Smooth muscle cell (in vitro differentiated cells): ENCODE data around the gene TADA1. TPM values are rescaled to one million over a fixed set of nuclear protein-coding genes. Genes with fewer than 3 reads are reported as not detected.

Experiments
- DNase-seq: peaks from one replicate; lab custom pipeline; 2025; ENCODE audit not compliant: unreplicated experiment; lab: John Stamatoyannopoulos, UW
- H2AFZ ChIP-seq: fragments of 200-600 bp; sonication (generic); 2 replicates; pipeline ENCODE4 v1.6.0; 2016; ENCODE audit warnings: antibody characterized with exemption, low read depth, mild to moderate bottlenecking
- H3F3A ChIP-seq: fragments of 200-600 bp; sonication (generic); 2 replicates; pipeline ENCODE4 v1.6.0; 2017; ENCODE audit warnings: antibody characterized with exemption, low read depth
- H3K27ac ChIP-seq: fragments of 200-600 bp; sonication (generic); 2 replicates; pipeline ENCODE4 v1.5.1; 2016; ENCODE audit warnings: low read depth, mild to moderate bottlenecking
- H3K27me3 ChIP-seq: fragments of 200-600 bp; sonication (generic); 2 replicates; pipeline ENCODE4 v1.6.1; 2016; ENCODE audit warnings: low read depth, mild to moderate bottlenecking
- H3K36me3 ChIP-seq: fragments of 200-600 bp; sonication (generic); 2 replicates; pipeline ENCODE4 v1.5.1; 2016; ENCODE audit warnings: low read depth
- H3K4me1 ChIP-seq: fragments of 200-600 bp; sonication (generic); 2 replicates; pipeline ENCODE4 v1.5.1; 2016; ENCODE audit warnings: low read depth
- H3K4me2 ChIP-seq: fragments of 200-600 bp; sonication (generic); 2 replicates; pipeline ENCODE4 v1.6.0; 2016; ENCODE audit warnings: mild to moderate bottlenecking
- H3K4me3 ChIP-seq: fragments of 200-600 bp; sonication (generic); 2 replicates; pipeline ENCODE4 v1.5.1; 2016; ENCODE audit warnings: mild to moderate bottlenecking
- H3K79me2 ChIP-seq: fragments of 200-600 bp; sonication (generic); 2 replicates; pipeline ENCODE4 v1.6.0; 2016; ENCODE audit warnings: low read depth, mild to moderate bottlenecking
- H3K9ac ChIP-seq: fragments of 200-600 bp; sonication (generic); 2 replicates; pipeline ENCODE4 v1.6.0; 2016; ENCODE audit warnings: low read depth
- H3K9me3 ChIP-seq: fragments of 200-600 bp; sonication (generic); replicated peaks from 2 replicates; pipeline ENCODE4 v1.5.1; 2016; ENCODE audit warnings: low read depth
- H4K20me1 ChIP-seq: fragments of 200-600 bp; sonication (generic); 2 replicates; pipeline ENCODE4 v1.6.0; 2016; ENCODE audit warnings: low read depth
- CTCF ChIP-seq: fragments of 200-600 bp; sonication (generic); IDR thresholded peaks from 2 replicates; pipeline ENCODE4 v1.5.1; 2017; ENCODE audit warnings: borderline replicate concordance, mild to moderate bottlenecking, antibody characterized with exemption; ENCODE audit not compliant: insufficient read depth, poor library complexity, severe bottlenecking
- WGBS: methylation state at CpG from one replicate; pipeline ENCODE4 v1.1.7; 2016; ENCODE audit warnings: low lambda C conversion rate; 5-methylcytosine and 5-hydroxymethylcytosine counted together
- polyA plus RNA-seq: library from polyadenylated mRNA; unstranded; fragments of >200 nt; fragmentation: Nextera tagmentation; extraction: Ambion mirVana; gene quantifications from 2 replicates; pipeline ENCODE4 v1.2.1, GENCODE V29; 2016
- total RNA-seq: library from RNA; depleted of rRNA; stranded (reverse); fragments of >200 nt; gene quantifications from 2 replicates; pipeline ENCODE4 v1.2.3, GENCODE V29; 2014

The TADA1 gene
- total and polyA plus RNA-seq, 2 experiments from 2014 or later = 12.2 to 16.3 TPM

GRCh38 chr1:166811691-166812090, 64.4 kb downstream of the TADA1 start:
- Histone ChIP-seq H3K4me1 (no peaks in the 10 kb centered on the region), H3K9ac (no peak overlapping the region), H2AFZ (no peak overlapping the region), H3K36me3 (no peaks in the 10 kb centered on the region), H3K27me3 (no peaks in the 10 kb centered on the region), H3K4me3 (no peak overlapping the region), H3K27ac (no peak overlapping the region), H3F3A (no peaks in the 10 kb centered on the region), H3K9me3 (no peaks in the 10 kb centered on the region), H3K79me2 (no peaks in the 10 kb centered on the region), H3K4me2 (no peak overlapping the region), H4K20me1 (no peaks in the 10 kb centered on the region)
- 67% methylated on average over 2 of the region's 2 CpGs for WGBS
- no peak for DNase-seq
- TF ChIP-seq CTCF = no peak

- WGBS = 84% methylated on average over 2 of the region's 2 CpGs
- Histone ChIP-seq H3K36me3 (no peaks in the 10 kb centered on the region), H3K9ac (no peak overlapping the region), H4K20me1 (no peaks in the 10 kb centered on the region), H3K9me3 (no peaks in the 10 kb centered on the region), H2AFZ (no peak overlapping the region), H3K4me2 (no peak overlapping the region), H3K27ac (no peak overlapping the region), H3K4me3 (no peak overlapping the region), H3K4me1 (no peaks in the 10 kb centered on the region), H3K27me3 (no peaks in the 10 kb centered on the region), H3F3A (no peaks in the 10 kb centered on the region), H3K79me2 (no peaks in the 10 kb centered on the region)
- DNase-seq = no peak
- no peak for TF ChIP-seq CTCF
Measured at GRCh38 chr1:166808952-166809351, 67.1 kb downstream of the TADA1 start.

Other genes with a start within 250 kb of the TADA1 start
- 21.2 and 23.4 TPM in 2 replicates for gene POGK, start 36.8 kb downstream of the TADA1 start, total RNA-seq
- 9.7 and 15.0 TPM in 2 replicates for gene POGK, start 36.8 kb downstream of the TADA1 start, polyA plus RNA-seq
- gene ILDR2, start 99.3 kb upstream of the TADA1 start, total RNA-seq = 0.04 and 0.22 TPM in 2 replicates
- gene ILDR2, start 99.3 kb upstream of the TADA1 start, polyA plus RNA-seq = 0.07 TPM in 1 of 2 replicates, not detected in the other
- gene MAEL, start 113.0 kb upstream of the TADA1 start, total RNA-seq = 0.27 TPM in 1 of 2 replicates, not detected in the other
- 0.34 TPM in 1 of 2 replicates, not detected in the other for gene MAEL, start 113.0 kb upstream of the TADA1 start, polyA plus RNA-seq
- gene GPA33, start 214.1 kb upstream of the TADA1 start, total RNA-seq = not detected in 2 replicates
- gene GPA33, start 214.1 kb upstream of the TADA1 start, polyA plus RNA-seq = not detected in 2 replicates
- gene STYXL2, start 217.8 kb upstream of the TADA1 start, total RNA-seq = 0.13 and 0.31 TPM in 2 replicates
- 0.74 and 2.0 TPM in 2 replicates for gene STYXL2, start 217.8 kb upstream of the TADA1 start, polyA plus RNA-seq